B cell (primary cell): Measurements from ENCODE around the gene S100A13. TPM values are rescaled to one million over a fixed set of nuclear protein-coding genes. Genes with fewer than 3 reads are reported as not detected.

ENCODE experiments used
- ATAC-seq: fragments of 200-7000 bp; cut with Tn5 transposase; one replicate; pipeline ENCODE4 v1.10.0; 2021; ENCODE audit warnings: low read depth, mild to moderate bottlenecking, moderate number of reproducible peaks, moderate library complexity
- CTCF ChIA-PET: fragments of 350-600 bp; sonication (Branson Sonifier 250); formaldehyde crosslinking; loops from one replicate; lab custom pipeline; 2021; ENCODE audit warnings: antibody characterized with exemption, inconsistent platforms; lab: Charles Lee
- POLR2A ChIA-PET: fragments of 350-600 bp; sonication (Branson Sonifier 250); formaldehyde crosslinking; loops from one replicate; lab custom pipeline; 2021; ENCODE audit warnings: antibody characterized with exemption; lab: Charles Lee
- DNase-seq: peaks from one replicate; pipeline ENCODE4 v3.0.0; 2013
- H2AFZ ChIP-seq: 2 replicates; pipeline ENCODE4 v1.6.1; 2012; ENCODE audit warnings: mild to moderate bottlenecking, low read depth, low read length; ENCODE audit not compliant: insufficient read depth, poor library complexity, severe bottlenecking
- H3K27ac ChIP-seq, 2 donors: 1 replicate in 1 of 2; 2 replicates in 1 of 2; pipeline ENCODE4 v1.5.1; 2012 to 2013; ENCODE audit warnings: low read length in 2 of 2, mild to moderate bottlenecking in 2 of 2, moderate library complexity in 1 of 2
- H3K27me3 ChIP-seq, 4 experiments: fragments of 200-600 bp in 1 of 4; sonication (generic) in 1 of 4; replicated peaks in 1 of 4; 1 replicate in 2 of 4; 2 replicates in 2 of 4; pipeline versions ENCODE4 v1.6.1 to v1.7.0; 2013 to 2016; ENCODE audit warnings: low read length in 3 of 4, mild to moderate bottlenecking in 2 of 4, mixed read lengths in 1 of 4, moderate library complexity in 1 of 4; ENCODE audit not compliant: insufficient read depth in 4 of 4, control insufficient read depth in 3 of 4; ENCODE audit errors: control extremely low read depth in 1 of 4
- H3K36me3 ChIP-seq, 2 experiments: replicated peaks in 1 of 2; 1 replicate in 1 of 2; 2 replicates in 1 of 2; pipeline versions ENCODE4 v1.6.1 to v1.7.1; 2013; ENCODE audit warnings: low read length in 1 of 2; ENCODE audit not compliant: insufficient read depth in 2 of 2, control insufficient read depth in 1 of 2; ENCODE audit errors: control extremely low read depth in 1 of 2, extremely low read depth in 1 of 2
- H3K4me1 ChIP-seq, 2 donors: fragments of 200-600 bp in 1 of 2; sonication (generic) in 1 of 2; 1 replicate in 1 of 2; 2 replicates in 1 of 2; pipeline versions ENCODE4 v1.5.1 to v1.6.1; 2013 to 2017; ENCODE audit warnings: low read length in 2 of 2; ENCODE audit not compliant: control insufficient read depth in 2 of 2, insufficient read depth in 2 of 2
- H3K4me2 ChIP-seq: replicated peaks from 2 replicates; pipeline ENCODE3; 2012; ENCODE audit warnings: mild to moderate bottlenecking, low read depth, low read length; ENCODE audit not compliant: poor library complexity, severe bottlenecking
- H3K4me3 ChIP-seq, 5 experiments: fragments of 200-600 bp in 1 of 5; sonication (generic) in 1 of 5; 1 replicate in 3 of 5; 2 replicates in 2 of 5; pipeline versions ENCODE4 v1.5.1 to v1.7.0; 2011 to 2016; ENCODE audit warnings: low read length in 4 of 5, mild to moderate bottlenecking in 4 of 5, low read depth in 2 of 5, control low read depth in 1 of 5, moderate library complexity in 1 of 5; ENCODE audit not compliant: insufficient read depth in 1 of 5; ENCODE audit errors: control extremely low read depth in 1 of 5, extremely low read depth in 1 of 5
- H3K79me2 ChIP-seq: fragments of 200-600 bp; sonication (generic); one replicate; pipeline ENCODE4 v1.6.0; 2016; ENCODE audit warnings: low read length; ENCODE audit not compliant: control insufficient read depth, insufficient read depth
- H3K9ac ChIP-seq: fragments of 200-600 bp; sonication (generic); 2 replicates; pipeline ENCODE4 v1.6.1; 2017; ENCODE audit warnings: mild to moderate bottlenecking, low read length, moderate library complexity
- H3K9me3 ChIP-seq, 3 donors: one replicate each; pipeline versions ENCODE4 v1.6.1 to v1.7.1; 2013; ENCODE audit warnings: low read length in 2 of 3; ENCODE audit not compliant: control insufficient read depth in 2 of 3, insufficient read depth in 1 of 3; ENCODE audit errors: control extremely low read depth in 1 of 3
- H4K20me1 ChIP-seq: 2 replicates; pipeline ENCODE4 v1.6.0; 2012; ENCODE audit warnings: mild to moderate bottlenecking, low read length; ENCODE audit not compliant: insufficient read depth, control insufficient read depth, poor library complexity, severe bottlenecking
- H3K27ac Mint-ChIP-seq: one replicate; pipeline ENCODE4 v1.8.0; 2021; ENCODE audit warnings: mixed read lengths
- H3K27me3 Mint-ChIP-seq: one replicate; pipeline ENCODE4 v1.8.0; 2021; ENCODE audit warnings: mixed read lengths
- H3K4me1 Mint-ChIP-seq: one replicate; pipeline ENCODE4 v1.8.0; 2021; ENCODE audit warnings: mixed read lengths
- H3K4me3 Mint-ChIP-seq: one replicate; pipeline ENCODE4 v1.8.0; 2021; ENCODE audit warnings: mixed read lengths
- H3K9me3 Mint-ChIP-seq: one replicate; pipeline ENCODE4 v1.8.0; 2022; ENCODE audit warnings: mixed read lengths; ENCODE audit not compliant: insufficient read depth
- EZH2 ChIP-seq: IDR thresholded peaks from 2 replicates; pipeline ENCODE4 v1.6.1; 2012; ENCODE audit warnings: borderline replicate concordance, low read depth, mild to moderate bottlenecking, moderate library complexity, low read length; ENCODE audit not compliant: insufficient read depth, poor library complexity, severe bottlenecking
- WGBS: methylation state at CpG from one replicate; pipeline ENCODE4 v1.1.5; 2013; ENCODE audit warnings: missing lambda C conversion rate; ENCODE audit not compliant: insufficient coverage; 5-methylcytosine and 5-hydroxymethylcytosine counted together
- intact Hi-C: fragments of 100-400 bp; cut with micrococcal nuclease; formaldehyde crosslinking; loops from one replicate; pipeline ENCODE4 v1.10.0; 2022
- polyA plus RNA-seq: library from polyadenylated mRNA; depleted of rRNA; stranded (reverse); fragments of >200 nt; gene quantifications from 2 replicates; pipeline ENCODE4 v1.2.3, GENCODE V29; 2012
- total RNA-seq, 2 donors: library from RNA; stranded (reverse); fragments of 120-200 nt in 1 of 2; gene quantifications; 1 replicate in 1 of 2; 2 replicates in 1 of 2; pipeline versions ENCODE4 v1.2.3 to v1.2.4, GENCODE V29; 2013 to 2022
- TF ChIP-seq, protein P1 (sequence below): fragments of 200-600 bp; IDR thresholded peaks from one replicate; pipeline ENCODE4 v1.8.0; 2022; ENCODE audit warnings: antibody characterized with exemption, mild to moderate bottlenecking

Gene S100A13
- total and polyA plus RNA-seq, 2 donors (not counting 1 experiment from before 2014, with no cell fraction given), result 9.8 to 17.8 TPM

DNA sequence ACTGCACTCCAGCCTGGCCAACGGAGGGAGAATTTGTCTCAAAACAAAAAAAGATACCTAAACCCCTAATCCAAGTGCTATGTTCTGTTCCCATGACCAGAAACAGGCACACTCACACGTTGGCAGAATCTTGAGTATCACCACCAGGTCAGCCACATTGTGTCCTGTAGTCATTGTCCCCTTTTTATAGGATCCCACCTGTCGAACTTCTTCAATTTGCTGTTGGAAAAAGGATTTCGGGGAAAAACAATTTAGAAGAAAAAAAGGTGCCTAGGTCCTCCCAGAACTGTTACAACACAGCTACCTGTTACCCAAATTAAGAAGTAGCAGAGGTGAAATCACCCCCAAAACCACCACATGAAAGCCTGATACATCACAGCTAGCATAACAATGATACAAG is 40.1 kb upstream of the S100A13 start:
- intact Hi-C loops, result no loop called here
- ChIA-PET POLR2A (no interaction called here), CTCF (interaction anchor here (0.6 to 1.2 kb wide), 2 partner anchors 99 to 123 kb away, joined by 3 read pairs; no protein-coding TSS in a partner anchor)
- H3K4me1 Mint-ChIP-seq, result peaks cover 18% of the 10 kb centered on the region
- no peak overlapping the region for H3K27ac ChIP-seq
- peaks cover 27% of the 10 kb centered on the region for H3K79me2 ChIP-seq
- no peaks in the 10 kb centered on the region for H3K9me3 Mint-ChIP-seq
- H3K4me3 ChIP-seq, result no peak overlapping the region
- H2AFZ ChIP-seq, result no peak overlapping the region
- H3K9me3 ChIP-seq, result no peaks in the 10 kb centered on the region
- H3K27me3 ChIP-seq, result no peaks in the 10 kb centered on the region
- WGBS, result 100% methylated on average over 1 of the region's 4 CpGs
- ATAC-seq (no peak), DNase-seq (no peak)
- peaks cover 10 to 18% of the 10 kb centered on the region in 2 donors for H3K4me1 ChIP-seq
- H3K36me3 ChIP-seq, result peaks cover 8 to 67% of the 10 kb centered on the region in 2 experiments
- H4K20me1 ChIP-seq, result no peaks in the 10 kb centered on the region
- H3K4me2 ChIP-seq, result no peak overlapping the region
- TF ChIP-seq, protein P1, sequence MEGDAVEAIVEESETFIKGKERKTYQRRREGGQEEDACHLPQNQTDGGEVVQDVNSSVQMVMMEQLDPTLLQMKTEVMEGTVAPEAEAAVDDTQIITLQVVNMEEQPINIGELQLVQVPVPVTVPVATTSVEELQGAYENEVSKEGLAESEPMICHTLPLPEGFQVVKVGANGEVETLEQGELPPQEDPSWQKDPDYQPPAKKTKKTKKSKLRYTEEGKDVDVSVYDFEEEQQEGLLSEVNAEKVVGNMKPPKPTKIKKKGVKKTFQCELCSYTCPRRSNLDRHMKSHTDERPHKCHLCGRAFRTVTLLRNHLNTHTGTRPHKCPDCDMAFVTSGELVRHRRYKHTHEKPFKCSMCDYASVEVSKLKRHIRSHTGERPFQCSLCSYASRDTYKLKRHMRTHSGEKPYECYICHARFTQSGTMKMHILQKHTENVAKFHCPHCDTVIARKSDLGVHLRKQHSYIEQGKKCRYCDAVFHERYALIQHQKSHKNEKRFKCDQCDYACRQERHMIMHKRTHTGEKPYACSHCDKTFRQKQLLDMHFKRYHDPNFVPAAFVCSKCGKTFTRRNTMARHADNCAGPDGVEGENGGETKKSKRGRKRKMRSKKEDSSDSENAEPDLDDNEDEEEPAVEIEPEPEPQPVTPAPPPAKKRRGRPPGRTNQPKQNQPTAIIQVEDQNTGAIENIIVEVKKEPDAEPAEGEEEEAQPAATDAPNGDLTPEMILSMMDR, result no peak
- TF ChIP-seq EZH2, result no peak
- H3K9ac ChIP-seq, result no peak overlapping the region
- no peaks in the 10 kb centered on the region for H3K27me3 Mint-ChIP-seq
- no peak overlapping the region for H3K4me3 Mint-ChIP-seq
- no peak overlapping the region for H3K27ac Mint-ChIP-seq

DNA sequence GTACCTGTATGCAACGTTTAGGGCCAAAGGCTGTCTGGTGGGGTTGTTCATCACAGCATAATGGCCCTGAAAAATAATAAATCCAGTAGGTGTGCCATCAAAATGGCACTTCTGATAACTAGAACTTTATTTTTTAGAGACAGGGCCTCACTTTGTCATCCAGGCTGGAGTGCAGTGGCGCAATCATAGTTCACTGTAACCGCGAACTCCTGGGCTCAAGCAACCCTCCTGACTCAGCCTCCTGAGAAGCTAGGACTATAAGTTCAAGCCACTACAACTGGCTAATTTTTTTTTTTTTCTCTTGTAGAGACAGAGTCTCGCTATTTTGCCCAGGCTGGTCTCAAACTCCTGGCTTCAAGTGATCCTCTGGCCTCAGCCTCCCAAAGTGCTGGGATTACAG is 35.9 kb upstream of the S100A13 start:
- 92% methylated on average over 5 of the region's 5 CpGs for WGBS
- Histone ChIP-seq H3K36me3 (peaks cover 9 to 76% of the 10 kb centered on the region in 2 experiments), H3K4me1 (peaks cover 5 to 12% of the 10 kb centered on the region in 2 donors), H3K79me2 (peaks cover 20% of the 10 kb centered on the region), H2AFZ (no peak overlapping the region), H3K9me3 (no peaks in the 10 kb centered on the region), H3K4me2 (no peak overlapping the region), H3K27ac (no peak overlapping the region), H3K27me3 (no peaks in the 10 kb centered on the region), H4K20me1 (no peaks in the 10 kb centered on the region), H3K9ac (no peak overlapping the region), H3K4me3 (no peak overlapping the region)
- H3K4me1 Mint-ChIP-seq, result peaks cover 14% of the 10 kb centered on the region
- intact Hi-C loops, result no loop called here
- POLR2A ChIA-PET, result interaction anchor here (0.6 kb wide), 1 partner anchor 17 kb away, joined by 4 read pairs; no protein-coding TSS in a partner anchor
- no peak for DNase-seq
- CTCF ChIA-PET, result no interaction called here
- no peak for TF ChIP-seq EZH2
- TF ChIP-seq, protein P1, result no peak
- no peaks in the 10 kb centered on the region for H3K27me3 Mint-ChIP-seq
- H3K4me3 Mint-ChIP-seq, result no peak overlapping the region
- no peaks in the 10 kb centered on the region for H3K9me3 Mint-ChIP-seq
- no peak for ATAC-seq
- no peak overlapping the region for H3K27ac Mint-ChIP-seq
